GM23248 (cell line): ENCODE measurements around the gene APOC3.

Source experiments
- EZH2 ChIP-seq: fragments of 200-600 bp; sonication (generic); IDR thresholded peaks from 2 replicates; pipeline ENCODE4 v1.6.1; 2018; ENCODE audit warnings: antibody characterized with exemption, mild to moderate bottlenecking; ENCODE audit not compliant: insufficient read depth, poor library complexity, severe bottlenecking
- EZH2phosphoT487 ChIP-seq: fragments of 200-600 bp; sonication (generic); IDR thresholded peaks from 2 replicates; pipeline ENCODE4 v1.6.1; 2018; ENCODE audit warnings: antibody characterized with exemption, moderate library complexity, mild to moderate bottlenecking, low read depth; ENCODE audit not compliant: insufficient read depth

DNA sequence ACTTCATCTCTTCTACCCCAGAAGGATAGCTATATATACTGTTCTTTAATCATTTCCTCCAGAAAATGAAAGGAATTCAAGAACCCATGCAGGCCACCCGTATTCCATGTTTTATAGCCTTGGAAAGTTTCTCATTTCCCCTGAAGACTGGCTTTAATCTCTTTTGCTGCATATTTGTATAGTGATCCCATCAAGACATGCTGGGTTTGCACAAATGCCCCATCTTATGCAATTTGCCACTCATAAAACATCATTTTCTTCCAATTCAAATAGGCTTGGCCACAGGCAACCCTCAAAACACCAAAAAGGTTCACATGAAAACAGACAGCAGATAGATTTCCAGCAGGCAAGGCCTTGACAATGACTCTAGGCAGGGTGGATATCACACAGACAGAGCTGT lies 36.0 kb downstream of the APOC3 start:
- TF ChIP-seq EZH2phosphoT487 (no peak), EZH2 (no peak)
